Activated CD8-positive, alpha-beta memory T cell treated with anti-CD3 and anti-CD28 coated beads, Interleukin-2, amount 50 U/mL, for 1 hour (primary cell): Measurements from ENCODE around the gene IER5.
"Not testable (repeated sequence)": the region's sequence is repeated elsewhere in the genome, so short reads cannot be mapped to it uniquely, and the experiment has no call there.

Source experiments
- DNase-seq: peaks from one replicate; pipeline ENCODE4 v3.0.0-alpha.2; 2020; ENCODE audit errors: extremely low read depth

Gene IER5

DNA sequence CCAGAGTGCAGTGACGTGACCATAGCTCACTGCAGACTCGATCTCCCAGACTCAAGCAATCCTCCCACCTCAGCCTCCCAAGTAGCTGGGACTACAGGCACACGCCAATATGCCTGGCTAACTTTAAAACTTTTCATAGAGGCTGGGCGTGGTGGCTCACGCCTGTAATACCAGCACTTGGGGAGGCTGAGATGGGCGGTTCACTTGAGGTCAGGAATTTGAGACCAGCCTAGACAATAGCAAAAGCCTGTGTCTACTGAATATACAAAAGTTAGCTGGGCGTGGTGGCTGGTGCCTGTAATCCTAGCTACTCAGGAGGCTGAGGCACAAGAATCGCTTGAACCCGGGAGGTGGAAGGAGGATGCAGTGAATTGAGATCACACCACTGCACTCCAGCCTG is 27.5 kb downstream of the IER5 start:
- not testable (repeated sequence) for DNase-seq

DNA sequence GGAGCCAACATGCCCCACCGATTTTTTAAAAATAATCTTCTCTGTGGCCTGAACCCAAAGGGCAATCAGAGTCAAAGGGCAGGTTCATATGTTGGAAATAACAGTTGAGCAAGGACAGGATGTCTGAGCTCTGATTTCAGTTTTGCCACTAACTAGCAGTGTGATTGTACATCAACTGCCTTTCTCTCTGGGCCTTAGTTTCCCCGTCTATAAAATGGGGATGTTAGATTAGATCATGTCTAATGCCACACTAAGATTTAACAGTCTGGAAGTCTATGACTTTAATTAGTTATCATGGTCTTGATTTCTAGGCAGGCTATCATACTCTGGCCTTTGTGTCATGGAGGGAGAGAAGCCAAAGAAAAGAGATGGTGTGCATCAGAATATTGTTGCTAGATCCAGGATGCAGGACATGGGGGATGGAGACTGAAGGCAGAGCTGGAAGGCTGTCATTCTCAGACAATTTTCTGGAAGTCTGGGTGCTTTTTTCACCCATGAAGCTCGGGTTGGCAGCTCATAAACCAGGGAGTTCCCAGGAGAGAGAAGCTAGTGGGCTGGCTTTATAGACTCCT is 28.4 kb downstream of the IER5 start:
- no peak for DNase-seq

DNA sequence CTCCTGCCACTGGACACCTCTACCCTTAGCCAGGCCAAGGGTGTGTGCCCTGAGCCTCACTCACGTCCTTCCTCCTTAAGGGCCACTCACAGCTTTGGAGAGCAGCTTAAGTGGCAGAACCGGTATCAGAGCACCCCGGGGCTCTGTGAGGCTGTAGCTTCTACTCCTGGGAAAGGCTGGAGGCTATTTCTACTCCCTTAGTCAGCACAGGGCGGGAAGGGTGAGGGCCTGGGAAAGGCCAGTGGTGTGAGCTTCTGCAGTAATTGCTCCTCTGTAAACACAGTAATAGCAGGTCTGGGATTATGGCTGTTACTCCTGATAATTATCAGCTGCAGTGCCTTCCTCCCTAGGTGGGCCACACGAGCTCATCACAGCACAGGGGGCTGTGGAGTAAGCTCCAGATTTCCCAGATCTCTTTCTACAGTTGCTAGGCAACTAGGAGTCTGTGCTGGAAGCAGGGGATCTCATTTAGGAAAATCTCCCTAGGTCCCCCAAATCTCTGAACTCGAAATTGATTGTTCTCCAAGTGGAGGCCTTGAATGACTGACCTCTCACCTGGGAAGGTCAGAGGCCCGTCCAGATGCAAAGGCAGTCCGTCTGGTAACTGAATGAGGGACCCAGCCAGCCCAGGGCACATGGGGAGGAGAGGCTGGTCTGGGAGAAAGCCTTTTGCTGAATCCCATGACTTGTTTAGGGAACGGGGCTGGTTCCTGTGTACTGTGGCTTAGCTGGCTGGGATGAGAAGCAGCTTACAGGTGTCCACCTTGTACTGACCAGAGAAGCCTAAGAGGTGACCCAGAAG is 29.3 kb downstream of the IER5 start:
- no peak for DNase-seq

DNA sequence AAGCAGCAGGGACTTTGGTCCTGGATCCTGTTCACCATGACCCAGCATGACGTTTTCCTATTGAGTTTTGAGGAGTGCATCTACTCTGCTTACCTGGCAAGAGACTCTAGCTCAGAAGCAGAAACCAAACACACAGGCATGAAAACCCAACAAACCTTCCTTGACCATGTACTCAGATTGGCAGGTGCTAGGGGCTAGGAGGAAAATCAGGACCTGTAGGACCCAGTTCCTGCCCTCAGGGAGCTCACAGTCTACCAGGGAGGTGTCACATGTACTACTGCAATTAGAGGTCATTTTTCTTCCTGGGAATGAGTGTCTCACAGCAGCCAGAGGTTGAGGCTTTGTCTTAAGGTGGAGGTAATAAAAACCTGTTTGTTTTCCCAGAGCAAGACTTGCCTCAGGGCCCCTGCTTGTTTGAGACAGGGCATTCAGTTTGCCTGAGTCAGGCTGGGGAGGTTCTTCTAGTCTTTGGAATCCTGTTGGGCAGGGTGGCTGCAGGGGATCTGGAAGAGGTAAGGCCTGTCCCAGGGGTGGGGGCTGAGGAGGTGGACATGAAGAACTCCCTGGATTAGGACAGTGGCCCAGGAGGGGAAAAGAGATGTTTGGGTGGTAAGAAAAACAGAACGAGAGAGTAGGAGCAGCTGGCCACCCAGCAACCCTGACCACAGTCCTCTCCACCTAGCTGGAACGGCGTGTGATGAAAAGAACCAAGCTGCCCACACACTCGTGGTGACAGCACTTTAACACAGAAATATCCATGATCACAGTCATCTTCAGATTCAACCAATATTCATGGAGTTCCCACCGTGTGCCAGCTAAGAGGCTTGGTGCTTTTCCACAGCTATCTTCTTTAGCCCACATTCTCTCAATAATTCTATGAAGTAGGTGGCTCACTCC is 30.8 kb downstream of the IER5 start:
- DNase-seq, result no peak

DNA sequence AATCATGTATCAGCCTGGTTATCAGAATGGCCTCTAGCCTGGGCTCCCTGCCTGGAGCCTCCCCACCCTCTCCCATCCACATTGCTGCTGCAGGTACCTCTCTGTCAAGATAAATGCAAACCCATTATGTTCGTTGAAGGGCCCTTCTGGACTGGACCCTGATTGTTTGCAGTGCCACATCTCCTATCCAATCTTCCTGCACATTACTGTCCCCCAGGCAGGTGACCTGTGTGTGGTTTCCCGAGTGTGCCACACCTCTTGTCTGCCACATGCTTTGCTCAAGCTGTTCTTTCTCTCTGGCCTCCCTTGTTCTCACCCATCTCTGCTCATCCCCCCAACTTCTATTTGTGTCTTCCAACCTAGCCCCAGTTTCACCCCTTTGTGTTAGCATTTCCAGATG is 32.4 kb downstream of the IER5 start:
- DNase-seq, result no peak

DNA sequence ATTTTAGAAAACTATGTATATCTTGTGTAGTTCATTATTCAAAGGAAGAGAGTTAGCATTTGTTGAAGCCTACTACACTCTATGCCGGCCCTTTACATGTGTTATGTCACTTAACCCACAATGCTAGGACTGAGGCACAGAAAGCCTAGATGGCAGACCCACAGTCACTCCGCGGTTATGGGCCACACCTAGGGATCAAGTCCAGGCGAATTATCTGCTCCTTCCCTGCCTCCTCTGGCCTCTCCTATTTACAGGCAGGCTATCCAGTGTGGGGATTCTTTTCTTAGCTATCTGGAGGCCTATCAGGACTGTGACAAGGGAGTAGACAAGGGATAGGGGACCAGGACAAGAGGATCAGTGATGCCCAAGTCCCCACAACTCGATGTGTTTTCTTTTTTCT is 33.0 kb downstream of the IER5 start:
- DNase-seq, result no peak

DNA sequence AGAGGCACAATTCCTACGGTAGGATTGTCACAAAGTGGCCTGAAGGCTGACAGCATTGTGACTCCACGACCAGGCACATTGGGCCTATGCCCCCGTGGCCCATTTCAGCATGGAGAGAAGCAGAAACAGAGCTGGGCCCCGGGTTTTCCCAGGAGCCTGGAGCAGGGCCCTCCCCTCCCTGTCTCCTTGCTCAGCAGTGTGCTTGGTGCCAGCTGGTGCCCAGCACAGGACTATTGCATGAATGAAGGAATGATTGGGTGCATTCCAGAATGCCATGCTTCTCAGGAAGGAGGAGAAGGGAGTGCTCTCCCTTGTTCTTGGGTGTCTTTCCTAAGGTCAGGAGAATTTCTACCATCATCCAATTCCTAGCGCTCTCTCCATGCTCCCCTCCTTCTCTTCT is 33.7 kb downstream of the IER5 start:
- no peak for DNase-seq

DNA sequence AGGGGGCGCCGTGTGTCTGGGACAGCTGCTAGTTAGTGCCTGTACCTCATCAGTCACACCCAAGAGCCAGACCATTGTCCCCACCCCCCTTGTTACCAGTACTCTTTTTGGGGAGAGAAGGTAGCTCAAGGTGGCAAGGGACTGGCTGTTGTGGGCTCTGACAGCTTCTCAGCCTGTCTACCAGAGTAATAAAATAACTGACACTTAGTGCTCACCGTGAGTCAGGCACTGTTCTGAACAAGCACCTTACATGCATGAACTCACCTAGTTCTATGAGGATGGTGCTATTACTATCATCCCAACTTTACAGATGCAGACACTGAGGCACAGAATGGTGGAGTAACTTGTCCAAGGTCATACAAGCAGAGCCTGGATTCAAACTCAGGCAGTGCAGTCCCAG is 34.7 kb downstream of the IER5 start:
- DNase-seq, result no peak

DNA sequence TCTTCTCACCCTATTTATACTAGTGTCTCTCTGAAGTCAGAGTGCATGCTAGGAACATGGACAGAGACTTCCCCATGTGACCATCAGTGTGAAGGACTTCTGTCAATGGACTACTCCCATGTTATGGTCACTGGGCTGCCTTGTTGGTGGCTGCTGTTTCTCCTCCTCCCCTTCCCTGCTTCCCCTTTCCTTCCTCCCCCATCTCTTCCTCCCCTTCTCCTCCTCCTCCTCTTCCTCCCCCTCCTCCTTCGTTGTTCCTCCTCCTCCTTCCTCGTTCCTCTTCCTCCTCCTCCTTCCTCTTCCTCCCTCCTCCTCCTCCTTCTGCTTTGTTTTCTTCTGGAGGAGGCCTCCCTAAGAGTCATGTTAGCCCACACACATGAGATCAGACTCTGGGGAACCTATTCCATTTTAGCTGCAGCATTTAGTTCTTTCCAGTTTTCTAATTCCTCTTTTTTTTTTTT is 35.8 kb downstream of the IER5 start:
- DNase-seq, result no peak

DNA sequence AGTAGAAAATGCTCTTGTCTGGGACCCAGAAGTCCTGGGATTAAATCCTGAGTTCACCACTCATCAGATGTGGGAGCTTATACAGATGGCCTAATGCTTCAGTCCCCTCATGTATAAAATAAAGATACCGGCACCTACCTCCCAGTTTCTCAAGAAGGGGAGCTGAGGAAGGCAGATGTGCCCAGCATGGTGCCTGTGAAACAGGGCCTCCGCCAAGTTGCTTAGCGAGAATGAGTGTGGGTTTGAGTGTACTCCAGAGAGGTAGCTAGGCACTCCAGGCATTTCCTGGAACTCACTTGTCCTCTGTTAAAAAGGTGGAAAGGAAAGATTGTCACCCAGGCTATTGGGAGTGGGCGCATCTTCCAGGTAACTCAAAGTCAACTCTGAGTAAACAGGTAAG is 37.8 kb downstream of the IER5 start:
- DNase-seq, result no peak

DNA sequence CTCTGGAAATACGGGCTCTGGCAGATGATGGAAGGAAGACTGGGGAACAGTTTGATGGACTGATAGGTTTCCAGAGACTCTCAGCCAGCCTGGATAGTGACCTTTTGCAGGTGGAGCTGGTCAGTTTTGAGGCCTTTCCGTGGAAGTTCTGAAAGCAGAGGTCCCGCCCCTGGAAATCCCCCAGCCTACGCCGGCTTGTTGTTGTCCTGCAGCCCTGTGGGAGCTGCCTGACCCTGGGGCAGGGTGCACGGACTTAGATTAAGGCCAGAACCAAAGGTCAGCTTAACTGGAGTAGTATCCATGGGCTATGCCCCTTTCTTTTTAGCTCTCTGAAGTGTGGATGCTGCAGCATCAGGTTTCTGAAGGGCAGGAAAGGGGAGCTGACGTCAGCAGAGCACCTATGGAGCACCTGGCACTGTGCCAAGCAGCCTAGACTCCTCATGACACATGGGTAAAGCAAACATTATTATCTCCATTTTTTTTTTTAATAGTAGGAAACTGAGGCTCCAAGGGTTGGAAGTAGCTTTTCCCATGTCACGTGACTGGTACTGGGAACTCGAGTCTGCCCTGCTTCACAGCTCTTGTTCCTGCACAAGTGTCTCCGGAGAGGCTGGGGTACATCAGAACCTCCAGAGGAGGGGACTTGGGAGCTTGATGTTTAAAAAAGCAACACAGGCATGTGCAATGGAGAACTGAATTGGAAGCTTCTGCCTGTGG is 38.5 kb downstream of the IER5 start:
- no peak for DNase-seq

DNA sequence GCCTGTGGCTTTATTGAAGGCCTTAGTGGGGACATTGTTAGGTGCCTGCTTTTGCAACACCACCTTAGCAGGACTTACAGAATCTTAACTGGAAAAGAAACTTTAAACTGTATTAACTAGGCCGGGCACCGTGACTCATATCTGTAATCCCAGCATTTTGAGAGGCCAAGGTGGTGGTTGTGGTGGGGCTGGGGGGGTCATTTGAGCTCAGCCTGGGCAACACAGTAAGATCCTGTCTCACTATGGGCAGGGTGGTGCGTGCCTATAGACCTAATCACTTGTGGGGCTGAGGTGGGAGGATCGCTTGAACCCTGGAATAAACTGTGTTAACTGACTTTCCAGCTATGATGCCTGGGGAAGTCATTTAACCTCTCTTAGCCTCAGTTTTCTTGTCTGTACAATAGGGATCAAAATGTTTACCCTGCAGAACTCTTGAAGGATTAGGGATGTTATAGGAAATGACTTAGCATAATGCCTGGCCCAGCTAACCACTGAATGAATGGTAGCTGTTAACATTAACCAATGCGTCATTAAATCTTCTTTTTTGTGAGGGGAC is 39.5 kb downstream of the IER5 start:
- DNase-seq, result no peak

DNA sequence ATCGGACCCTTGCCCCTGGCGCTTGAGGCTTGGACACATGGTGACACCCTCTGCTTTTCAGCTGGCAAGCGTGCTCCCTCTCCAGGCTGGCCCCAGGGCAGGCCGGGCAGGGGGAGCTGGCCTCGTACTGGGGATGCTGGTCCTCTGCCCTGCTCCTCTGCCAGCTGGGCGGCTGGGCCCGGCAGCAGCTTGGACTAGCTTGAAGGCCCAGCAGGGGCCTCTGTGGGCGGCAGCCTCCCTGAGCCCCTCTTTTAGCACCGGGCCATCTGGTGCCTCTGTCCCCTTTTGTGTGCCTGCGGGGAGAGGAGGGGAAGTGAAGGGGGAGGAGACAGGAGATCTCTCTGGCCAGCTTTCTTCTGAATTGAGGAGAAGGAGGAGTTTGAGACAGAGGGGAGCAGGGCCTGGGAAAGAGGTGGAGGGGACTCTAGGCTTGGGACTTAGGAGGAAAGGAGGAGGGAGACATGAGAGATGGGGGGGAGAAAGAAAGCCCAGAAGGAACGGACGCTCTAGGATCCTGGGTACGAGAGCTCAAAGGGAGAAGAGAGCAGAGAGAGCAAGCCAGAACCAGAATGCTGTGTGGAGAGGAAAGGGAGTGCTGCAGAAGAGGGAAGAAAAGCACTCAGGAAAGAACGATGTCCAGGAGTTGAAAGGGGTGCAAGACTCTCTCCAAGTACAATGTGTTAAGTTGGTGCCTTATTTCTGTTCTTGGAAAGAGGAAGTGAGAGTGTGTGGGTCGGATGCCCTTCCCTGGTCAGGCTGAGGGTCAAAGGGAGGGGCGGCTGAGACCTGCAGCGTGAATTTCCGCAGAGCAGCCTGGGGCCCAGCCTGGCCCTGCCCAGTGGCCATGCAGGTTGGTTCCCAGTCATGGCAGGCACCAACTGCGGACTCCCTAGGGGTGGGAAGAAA is 40.3 kb downstream of the IER5 start:
- DNase-seq, result no peak

DNA sequence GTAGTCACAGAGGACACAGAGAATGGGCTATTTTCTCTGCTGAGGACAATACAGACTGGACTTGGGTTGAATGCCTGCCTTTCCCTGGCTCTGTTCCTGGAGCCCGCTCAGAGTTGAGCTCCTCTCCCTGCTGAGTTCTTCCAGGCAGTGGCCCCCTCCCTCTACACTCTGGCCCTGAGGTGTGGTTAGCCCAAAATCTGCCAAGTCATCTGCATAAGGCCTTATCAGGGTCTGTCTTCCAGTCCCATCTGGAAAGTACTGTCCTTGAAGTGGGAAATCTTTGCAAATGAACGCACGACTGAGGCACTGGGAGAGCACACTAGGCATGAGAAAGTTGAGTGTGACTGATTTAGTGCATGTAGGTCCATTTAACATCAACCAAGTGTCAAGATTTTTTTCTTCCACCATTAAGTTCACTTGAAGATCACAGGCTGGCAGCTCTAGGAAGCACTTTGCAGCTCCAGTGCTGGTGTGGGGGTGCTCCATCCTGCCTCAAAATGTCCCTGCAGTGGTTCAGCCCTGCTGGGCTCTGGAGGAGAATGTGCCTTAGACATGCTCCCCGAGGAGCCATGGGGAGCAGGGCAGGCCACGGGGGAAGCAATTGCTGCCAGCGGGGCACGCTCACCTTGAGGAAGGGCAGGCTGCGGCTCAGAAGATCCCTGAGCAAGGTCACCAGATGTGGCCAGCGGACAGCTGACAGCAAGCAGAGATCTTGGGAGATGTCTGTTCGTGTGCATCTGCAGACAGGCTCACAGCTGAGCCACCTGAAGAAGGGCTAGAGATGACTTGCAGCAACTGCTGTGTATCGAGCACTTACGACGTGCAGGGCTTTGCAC is 41.5 kb downstream of the IER5 start:
- DNase-seq, result no peak

DNA sequence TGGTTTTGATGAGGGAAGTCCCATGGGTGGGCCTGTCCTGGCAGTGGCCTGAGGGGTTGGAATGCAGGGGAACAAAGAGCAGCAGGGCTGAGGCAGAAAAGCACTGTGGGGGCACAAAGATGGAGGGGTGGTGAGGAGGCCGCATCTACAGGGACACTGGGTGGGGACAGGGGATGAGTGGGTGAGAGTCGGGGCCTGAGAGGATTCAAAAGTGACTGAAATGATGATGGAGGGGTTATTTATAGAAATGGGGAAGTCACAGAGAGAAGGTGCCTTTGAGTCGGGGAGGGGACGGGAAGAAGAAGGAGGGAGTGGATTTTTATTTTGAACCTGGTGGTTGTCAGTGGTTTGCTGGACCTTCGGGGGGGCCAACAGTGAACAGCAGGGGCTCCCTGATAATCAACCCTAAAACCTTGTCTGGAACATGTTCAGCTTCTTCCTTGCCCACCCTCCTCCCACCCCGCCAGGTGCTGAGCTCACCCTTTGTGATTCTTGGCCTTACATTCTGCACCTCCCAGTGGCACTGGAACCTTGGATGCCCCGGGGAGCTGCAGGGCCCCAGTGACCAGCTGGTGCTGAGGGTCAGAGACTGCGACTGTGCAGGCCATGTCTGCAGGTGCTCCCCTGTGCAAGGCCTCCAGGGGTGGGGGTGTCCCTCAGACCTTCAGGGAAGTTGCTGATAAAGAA is 42.9 kb downstream of the IER5 start:
- DNase-seq, result no peak

DNA sequence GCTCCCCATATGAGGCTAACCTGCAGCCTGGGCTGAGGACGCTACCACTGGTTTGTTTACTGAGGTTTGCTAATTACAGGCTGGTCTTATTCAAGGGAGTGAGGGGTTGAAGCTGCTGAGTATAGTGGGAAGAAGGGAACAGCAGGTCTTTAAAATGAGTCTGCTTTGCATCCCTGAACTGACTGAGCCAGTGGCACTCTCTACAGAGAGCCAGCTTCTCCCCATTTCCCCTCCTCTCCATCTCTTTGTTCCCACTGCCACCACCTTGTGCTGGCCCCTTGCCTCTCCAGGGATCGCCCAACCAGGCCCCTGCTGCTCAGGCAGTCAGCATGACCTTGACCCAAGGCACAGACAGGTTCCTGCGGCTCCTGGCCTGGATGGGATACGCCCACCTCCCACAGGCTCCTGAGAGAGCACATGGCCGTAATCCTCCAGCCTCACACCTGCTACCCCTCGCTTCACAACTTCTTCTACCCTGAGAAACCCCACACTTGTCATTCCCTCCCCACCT is 45.0 kb downstream of the IER5 start:
- no peak for DNase-seq

DNA sequence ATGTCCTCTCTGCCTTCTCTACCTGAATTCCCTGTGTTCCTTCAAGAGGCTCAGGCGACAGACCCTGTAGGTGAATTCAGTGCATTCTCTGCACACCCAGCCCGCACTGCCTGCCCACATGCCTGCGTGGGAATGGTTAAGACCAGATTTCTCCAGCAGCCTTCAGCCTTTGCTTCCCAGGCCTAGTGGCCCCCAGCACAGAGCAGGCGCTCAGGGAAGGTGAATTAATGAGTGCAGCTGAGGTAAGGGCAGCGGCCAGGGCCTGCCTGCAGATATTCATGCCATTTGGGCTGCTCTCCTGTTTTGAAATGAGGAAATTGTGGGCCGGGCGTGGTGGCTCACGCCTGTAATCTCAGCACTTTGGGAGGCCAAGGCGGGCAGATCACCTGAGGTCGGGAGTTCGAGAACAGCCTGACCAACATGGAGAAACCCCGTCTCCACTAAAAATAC is 45.5 kb downstream of the IER5 start:
- DNase-seq, result no peak

DNA sequence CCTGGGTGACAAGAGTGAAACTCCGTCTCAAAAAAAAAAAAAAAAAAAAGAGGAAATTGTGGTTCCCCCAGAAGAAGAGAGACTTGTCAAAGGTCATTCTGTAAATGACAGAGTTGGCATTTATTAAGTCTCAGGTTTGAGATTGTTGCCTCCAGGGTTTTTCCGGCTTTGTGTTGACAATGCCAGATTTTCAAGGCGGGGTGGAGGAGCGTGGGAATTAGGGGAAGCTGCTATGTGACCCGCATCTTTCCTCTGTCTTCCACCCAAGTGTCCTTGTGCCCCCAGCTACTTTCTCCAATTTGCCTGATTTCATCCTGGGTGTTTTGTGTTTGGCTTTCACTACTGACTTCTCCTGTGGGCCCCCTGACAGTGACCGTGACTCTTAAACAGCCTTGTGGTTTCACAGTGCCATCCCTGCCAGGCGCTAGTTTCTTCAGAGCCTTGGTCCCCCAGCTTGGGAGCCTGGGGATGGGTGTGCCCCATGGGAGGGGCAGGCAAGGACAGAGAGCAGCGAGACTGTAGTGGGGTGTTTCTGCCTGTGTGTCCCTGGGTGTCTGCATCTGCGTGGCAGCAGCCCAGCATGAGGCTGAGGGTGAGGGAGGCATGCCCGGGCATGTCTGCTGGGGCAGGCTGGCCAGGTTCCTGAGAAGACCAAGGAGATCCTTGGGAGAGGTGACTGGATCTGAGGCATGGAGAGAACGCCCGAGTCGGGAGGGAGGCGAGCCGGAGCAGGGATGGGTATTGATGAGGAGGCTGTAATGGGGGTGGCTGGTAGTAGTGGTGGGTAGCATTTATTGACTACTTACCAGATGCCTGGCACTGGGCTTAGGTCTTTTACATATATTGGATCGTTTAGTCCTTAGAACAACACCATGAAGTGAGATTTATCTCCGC is 46.3 kb downstream of the IER5 start:
- no peak for DNase-seq
